DMS153 treated with DMSO at 0.1 percent for 48 hours (cell line): Measurements from ENCODE around the gene MYO10.

Source experiments
- DNase-seq: peaks from one replicate; lab custom pipeline; 2025; ENCODE audit not compliant: unreplicated experiment; lab: John Stamatoyannopoulos, UW

MYO10 gene

GRCh38 chr5:16642867-16643266 is 293.2 kb downstream of the MYO10 start:
- no peak for DNase-seq

DNA sequence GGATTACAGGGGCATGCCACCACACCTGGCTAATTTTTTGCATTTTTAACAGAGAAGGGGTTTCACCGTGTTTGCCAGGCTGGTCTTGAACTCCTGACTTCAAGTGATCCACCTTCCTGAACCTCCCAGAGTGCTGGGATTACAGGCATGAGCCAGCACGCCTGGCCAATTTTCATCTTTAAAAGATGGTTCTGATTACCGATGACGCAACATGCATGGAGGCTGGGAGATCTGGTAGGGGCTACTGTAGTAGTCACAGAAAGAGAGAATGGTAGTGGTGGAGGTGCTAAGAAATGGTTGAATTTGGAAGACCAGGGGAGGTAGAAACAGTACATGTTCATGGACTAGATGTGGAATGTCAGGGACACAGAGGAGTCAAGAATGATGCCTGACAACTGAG is 296.9 kb downstream of the MYO10 start:
- no peak for DNase-seq

GRCh38 chr5:16628376-16628775 is 307.7 kb downstream of the MYO10 start:
- DNase-seq = no peak

DNA sequence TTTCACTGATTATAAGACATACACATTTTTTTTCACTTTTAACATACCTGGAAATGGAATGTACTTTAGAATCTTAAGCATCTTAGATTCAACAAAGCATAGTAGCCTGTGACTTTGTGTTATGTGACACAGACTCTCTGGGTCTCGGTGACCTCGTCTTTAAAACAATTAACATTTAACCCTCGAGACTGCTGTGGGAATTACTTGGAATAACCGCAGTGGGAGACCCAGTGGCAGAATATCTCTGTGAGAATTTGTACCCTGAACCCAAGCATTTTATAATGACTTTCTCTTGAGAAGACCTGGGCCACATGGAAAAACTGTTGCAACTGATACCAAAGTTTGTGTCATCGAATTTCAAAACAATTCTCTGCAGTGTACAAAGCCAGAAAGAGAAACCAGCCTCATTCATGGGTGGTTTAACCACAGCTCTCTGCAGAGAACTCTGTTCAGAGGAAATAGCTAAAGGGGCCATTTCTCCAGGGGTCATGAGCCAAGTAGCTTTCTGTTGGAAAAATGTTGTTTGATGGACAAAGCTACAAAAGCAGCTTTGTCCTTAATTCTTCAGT is 309.3 kb downstream of the MYO10 start:
- no peak for DNase-seq

DNA sequence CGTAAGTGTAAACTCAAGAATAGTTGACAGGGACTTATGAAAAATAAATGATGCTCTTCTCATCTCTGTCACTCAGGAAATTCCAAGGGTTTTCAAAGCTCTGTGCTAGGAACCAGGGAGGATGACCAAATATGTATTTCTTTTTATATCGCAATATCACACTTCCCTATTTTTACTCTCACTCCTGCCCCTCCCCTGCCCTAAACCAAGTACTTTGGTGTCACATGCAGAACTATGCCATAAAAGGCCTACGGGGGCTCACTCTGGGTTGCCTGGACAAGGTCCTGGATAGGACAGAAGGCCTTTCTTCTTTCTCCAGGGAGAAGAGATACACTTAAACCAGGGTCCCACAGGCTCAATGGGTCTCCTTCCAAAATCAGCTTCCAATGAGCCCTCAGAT is 311.0 kb downstream of the MYO10 start:
- no peak for DNase-seq

GRCh38 chr5:16619136-16619535 is 317.0 kb downstream of the MYO10 start:
- DNase-seq = no peak

GRCh38 chr5:16618138-16618897 is 317.8 kb downstream of the MYO10 start:
- DNase-seq = peak; percentile 98

DNA sequence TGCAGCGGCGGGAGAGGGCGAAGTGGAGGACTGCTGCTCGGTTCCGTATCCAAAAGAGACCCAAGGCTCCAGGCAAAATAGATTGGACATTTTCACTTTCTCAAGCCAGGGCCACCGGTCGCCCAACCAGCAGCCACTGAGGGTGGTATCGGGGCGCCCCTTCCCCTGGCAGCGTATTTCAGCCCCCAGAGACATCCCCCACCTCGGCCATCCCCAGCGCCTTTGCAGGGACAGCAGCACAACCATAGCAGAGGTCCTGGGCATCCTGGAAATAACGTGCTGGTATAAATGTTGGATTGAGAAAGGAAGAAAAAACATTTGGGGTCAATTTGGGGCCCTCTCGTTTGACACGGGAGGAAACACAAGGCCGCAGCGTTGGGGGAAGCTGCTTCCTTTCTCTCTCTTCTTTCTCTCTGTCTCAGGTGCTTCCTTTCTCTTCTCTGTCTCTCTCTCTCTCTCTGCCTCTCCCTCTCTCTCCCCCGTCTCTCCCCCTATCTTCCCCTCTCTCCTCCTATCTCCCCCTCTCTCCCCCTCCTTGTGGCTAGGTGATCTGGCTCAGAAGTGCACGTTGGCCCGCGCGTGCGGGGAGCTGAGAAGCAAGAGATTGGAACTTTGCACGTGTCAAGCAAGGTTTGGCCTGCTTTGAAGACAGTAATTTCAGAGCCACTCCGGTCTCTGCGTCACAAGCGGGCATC is 318.7 kb downstream of the MYO10 start:
- no peak for DNase-seq

- DNase-seq = peak; percentile 53
Observed at GRCh38 chr5:16616536-16617273, 319.4 kb downstream of the MYO10 start, which contains the start of gene RETREG1. TSS of gene RETREG1 (minus strand) at chr5:16616997. CDS start at chr5:16616971, 26 bp downstream.

DNA sequence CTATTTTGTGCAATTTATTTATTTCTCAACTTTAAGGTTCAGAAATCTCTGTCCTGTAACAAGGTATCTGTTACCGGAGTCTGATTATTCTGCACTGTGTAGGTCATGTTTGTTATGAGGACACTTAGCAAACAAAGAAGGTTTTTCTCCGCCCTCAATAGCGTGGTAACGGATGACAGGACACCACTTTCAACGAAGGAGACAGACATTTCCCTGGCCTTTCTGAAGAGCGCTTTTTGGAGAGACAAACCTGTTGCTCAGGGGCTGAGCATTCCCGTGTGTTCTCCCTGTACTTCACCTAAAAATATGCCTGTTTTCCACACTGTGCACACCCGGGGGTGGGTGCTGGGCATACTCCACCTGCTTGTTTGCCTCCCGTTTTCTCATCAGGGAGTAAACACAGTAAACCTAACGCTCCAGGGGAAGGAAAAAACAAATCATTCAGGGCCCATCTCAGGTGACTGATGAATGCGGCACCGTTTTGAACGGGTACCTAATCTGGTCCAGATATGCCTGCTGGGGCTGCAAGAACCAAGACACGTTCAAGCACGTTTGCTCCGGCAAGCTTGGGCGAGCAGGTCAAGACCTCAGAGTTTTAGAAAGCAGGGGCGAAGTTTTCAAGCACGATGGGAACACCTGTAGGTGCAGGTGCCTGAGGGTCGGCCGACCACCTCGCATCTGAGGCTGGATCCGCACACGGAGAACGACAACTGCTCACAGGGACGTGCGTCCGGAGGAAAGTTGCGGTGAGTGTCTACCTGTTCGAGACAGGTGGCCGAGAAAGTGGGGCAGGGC is 320.1 kb downstream of the MYO10 start:
- peak; percentile 38 for DNase-seq

- no peak for DNase-seq
Observed at GRCh38 chr5:16612007-16612406, 324.1 kb downstream of the MYO10 start.
